ENCODE data around the gene ELN. TPM values are rescaled to one million over a fixed set of nuclear protein-coding genes. Genes with fewer than 3 reads are reported as not detected.
A peak's percentile ranks its signal among the peaks of the same experiment; 100 is the strongest.
"Not testable (repeated sequence)": the region's sequence is repeated elsewhere in the genome, so short reads cannot be mapped to it uniquely, and the experiment has no call there.

ELN gene
- total RNA-seq, 1 donor from 2014 or later = 15.5 TPM

DNA sequence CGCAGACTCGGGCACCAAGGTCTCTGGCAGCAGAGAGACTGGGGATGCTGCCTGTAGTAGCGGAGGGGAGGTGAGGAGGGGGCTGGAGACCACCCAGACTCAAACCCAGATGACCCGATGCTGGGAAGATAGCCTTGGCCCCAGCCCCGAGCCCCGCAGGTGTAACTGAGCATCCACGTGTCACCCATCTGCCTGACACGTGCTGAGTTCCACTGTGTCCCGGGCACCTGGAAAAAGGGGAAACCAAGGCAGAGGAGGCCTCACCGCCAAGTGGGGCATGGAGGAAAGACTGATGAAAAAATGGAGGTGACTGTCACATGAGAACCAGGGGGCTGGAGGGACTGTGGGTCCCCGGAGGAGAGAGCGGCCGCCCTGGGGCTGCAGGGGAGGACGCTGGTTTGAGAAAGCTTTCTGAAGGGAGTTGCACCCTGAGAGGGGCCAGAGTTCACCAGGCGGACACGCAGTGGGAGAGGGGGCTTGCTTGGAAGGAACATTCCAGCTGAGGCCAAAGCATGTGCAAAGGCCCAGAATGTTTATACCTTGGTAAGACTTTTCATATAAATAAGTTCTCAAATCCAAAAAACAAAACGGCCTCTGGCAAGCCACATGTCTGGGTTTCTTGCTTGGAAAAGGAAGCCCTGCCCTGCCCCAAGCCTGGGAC lies 27.4 kb upstream of the ELN start:
- no peak for DNase-seq (ENCODE audit: low read depth in 2 of 2)

DNA sequence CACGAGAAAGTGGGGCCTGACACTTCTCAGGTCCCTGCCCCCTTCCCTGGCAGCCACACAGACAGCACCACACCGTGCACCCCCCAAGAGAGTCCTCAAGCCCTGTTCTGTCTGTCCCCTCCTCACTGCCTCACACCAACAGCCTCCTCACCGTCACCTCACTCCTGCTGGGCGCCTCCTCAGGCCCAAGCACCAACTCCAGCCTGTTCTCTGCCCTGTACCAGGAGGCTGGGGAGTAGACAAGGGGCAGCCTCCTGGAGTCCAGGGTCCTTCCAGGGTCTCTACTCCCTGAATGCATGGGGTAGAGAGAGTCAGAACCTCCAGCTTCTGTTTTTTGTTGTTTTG lies 26.9 kb upstream of the ELN start:
- DNase-seq (ENCODE audit: low read depth in 2 of 2) = no peak

DNA sequence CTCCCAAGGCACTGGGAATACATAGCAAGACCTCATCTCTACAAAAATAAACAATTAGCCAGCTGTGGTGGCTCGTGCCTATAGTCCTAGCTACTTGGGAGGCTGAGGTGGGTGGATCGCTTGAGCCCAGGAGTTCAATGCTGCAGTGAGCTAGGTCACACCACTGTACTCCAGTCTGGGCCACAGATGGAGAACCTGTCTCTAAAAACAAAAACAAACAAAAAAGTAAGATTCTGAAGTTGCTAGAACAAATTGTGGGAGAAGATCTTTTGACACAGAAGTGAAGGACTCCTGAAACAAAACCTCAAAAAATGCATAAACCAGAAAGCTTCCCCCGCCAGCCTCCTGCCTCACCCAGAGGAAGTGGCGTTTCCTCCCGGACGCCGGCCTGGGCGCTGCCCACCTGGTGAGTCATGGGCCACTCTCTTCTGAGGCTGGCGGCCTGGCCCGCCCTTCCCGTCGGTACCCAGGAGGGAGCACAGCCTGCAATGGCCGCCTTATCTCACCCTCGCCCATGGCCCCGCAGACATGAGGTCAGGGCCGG lies 25.4 kb upstream of the ELN start:
- DNase-seq (ENCODE audit: low read depth in 2 of 2) = peak; percentile 62 to 74

DNA sequence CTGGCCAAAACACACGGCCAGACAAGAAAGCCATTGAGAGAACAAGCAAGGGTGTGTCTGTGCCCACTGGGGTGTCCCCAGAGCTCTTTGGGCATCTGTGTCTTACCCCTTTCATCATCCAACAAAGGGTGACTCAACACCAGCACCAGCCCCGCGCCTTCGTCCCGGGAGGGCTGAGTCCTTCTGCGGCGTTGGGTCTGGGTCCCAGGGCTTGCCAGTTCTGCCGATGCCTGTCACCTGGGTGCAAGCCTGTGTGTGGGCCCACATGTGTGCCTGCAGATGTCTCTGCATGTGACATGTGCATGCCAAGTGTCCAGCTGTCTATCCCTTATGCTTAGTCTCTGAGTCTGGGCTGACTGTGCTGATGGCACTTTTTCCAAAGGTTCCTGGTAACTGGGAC lies 24.4 kb upstream of the ELN start:
- DNase-seq (ENCODE audit: low read depth in 2 of 2) = no peak

DNA sequence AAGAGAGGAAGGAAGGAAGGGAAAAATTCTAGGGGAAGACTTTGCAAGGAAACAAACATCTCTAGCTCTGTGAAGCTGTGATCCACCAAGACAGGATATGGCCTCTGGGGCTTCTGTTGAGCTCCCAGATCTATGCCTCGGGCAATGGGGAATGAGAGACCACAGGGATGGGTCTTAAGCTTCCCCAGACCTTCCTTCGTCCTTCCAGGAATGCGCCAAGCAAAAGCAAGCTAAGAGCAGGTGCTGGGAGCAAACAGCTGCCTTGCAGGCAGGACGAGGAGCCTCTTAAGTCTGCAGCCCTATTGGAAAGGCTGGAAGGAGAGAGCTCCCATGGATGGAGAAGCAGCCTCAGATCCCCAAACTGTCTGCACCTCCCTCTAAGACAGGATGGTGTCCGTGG lies 21.9 kb upstream of the ELN start:
- DNase-seq (ENCODE audit: low read depth in 2 of 2) = no peak

DNA sequence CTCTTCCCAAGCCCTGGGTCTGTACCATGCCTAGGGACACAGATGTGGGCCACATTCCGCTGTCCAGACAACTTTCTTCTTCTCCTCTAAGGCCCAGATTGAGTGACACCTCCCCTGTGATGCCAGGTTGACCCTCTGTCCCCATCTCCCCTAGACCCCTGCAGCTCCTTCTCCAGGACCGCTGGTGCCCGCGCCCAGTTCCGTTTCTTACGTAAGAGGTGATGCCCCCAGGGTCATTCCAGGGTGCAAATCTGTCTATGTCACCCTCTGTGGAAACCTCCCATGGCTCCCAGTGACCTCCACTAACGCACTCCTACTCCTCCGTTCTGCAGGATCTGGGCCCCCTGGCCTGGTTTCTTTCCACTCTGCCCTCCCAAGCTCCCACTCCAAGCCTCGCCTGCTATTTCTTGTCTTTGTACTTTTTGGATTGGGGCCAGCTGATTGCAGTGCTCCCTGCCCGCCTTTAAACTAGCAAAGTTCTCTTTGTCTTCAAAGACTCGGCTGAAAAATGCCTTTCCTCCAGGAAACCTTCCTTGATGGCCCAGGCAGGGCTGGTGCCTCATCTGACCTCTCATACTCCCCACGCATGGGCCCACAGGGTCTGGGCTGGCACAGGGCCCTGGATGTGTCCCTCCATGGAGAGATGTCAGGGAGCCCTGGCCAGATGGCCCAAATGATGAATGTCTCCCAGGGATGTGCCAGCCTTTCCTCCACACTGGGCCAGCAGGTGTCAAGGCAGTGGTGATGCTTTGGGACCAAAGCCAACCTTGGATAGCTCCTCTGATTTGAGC lies 21.3 kb upstream of the ELN start:
- DNase-seq (ENCODE audit: low read depth in 2 of 2) = peak in 1 of 2 donors; percentile 30

DNA sequence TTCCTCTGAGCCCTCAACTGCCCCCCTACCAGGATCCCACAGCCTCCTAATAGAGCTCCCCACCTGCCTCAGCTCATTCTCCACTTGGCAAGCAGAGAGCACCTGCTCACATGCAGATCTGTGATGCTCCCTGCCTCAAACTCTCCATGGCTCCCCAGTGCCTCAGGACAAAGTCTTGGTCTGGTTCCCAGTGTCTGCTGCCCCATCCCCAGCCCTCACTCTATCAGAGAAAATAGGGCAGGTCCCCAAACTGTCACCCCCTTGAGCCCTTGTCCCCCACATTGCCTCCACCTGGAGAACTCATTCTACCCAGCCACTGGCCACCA lies 20.8 kb upstream of the ELN start:
- DNase-seq (ENCODE audit: low read depth in 2 of 2) = no peak

DNA sequence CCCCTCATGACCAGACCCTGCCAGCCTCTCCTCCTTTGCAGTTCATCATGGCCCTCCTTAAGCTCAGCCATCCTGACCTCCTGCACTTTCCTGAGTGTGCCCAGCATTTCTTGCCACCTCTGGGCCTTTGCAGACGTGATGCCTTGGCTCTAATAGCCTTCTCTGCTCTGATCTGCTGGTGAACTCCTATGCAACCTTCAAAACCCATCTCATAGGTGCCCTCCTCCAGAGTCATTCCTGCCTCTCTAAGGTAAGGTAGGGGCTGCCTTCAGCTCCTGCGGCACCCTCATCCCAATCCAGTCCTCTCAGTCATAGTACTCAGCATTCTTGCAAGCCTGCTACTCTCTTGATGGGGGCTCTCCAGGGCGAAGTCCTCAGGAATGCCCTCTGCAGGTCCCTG lies 19.3 kb upstream of the ELN start:
- no peak for DNase-seq (ENCODE audit: low read depth in 2 of 2)

DNA sequence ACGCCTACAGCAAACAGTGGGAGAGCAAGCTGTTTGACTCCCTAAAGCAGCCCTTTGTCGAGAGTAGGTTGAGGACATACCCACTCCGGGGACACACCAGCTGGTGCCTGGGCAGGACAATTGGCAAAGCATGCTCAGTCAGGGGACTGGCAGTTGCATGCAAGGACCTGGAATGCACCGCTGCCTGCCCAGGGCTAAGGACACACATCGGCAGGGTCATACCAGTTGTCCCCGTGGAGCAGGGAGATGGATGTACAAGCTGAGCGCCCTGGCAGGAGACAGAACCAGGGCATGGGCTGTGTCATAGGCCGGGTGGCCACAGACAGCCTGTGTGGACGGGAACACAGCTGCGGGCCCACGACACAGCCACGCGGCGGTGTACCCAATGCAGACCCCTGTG lies 18.3 kb upstream of the ELN start:
- DNase-seq (ENCODE audit: low read depth in 2 of 2) = no peak

DNA sequence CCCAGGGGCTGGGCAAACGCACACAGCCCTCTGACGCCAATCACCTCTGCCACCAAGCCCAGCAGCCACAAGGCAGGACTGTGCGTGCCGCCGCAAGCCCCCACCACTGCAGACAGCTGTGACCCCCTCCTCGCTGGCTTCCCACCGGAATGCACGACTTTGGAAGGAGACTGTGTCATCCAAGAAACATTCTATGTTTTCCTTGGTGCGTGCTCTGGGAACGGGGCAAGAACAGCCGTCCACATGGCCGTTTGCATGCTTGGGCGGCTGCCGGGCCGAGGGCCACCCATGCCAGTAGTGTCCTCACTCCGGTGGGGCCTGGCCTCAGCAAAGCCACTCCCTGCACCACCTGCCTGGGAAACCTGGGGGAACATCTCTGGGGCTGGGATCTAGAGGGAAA lies 17.6 kb upstream of the ELN start:
- no peak for DNase-seq (ENCODE audit: low read depth in 2 of 2)

DNA sequence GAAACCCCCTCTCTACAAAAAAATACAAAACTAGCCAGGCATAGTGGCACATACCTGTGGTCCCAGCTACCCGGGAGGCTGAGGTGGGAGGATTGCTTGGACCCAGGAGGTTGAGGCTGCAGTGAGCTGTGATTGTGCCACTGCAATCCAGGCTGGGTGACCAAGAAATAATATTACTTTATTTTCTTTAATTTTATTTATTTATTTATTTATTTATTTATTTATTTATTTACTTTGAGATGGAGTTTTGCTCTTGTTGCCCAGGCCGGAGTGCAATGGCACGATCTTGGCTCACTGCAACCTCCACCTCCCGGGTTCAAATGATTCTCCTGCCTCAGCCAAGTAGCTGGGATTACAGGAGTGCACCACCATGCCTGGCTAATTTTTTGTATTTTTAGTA lies 16.6 kb upstream of the ELN start:
- not testable (repeated sequence) for DNase-seq (ENCODE audit: low read depth in 2 of 2)

DNA sequence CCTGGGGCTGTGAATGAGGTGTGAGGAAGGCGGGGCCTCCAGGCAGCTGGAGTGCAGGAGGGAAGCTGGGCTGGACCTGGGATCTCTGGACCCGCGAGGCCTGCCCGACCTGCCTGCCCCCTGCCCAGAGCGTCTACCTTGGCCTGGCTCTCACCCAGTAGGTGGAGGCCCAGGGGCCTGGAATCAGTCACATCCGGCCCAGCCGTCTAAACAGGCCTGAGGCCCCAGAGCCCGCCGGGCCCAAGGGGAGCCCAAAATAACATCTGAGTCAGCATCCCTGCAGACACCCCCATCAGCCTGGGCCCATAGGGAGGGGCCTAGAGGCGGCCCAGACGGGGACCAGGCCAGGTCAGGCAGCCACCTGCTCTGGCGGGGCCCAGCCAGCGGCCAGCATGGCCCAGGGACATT lies 15.1 kb upstream of the ELN start:
- peak in 1 of 2 donors; percentile 49 for DNase-seq (ENCODE audit: low read depth in 2 of 2)

DNA sequence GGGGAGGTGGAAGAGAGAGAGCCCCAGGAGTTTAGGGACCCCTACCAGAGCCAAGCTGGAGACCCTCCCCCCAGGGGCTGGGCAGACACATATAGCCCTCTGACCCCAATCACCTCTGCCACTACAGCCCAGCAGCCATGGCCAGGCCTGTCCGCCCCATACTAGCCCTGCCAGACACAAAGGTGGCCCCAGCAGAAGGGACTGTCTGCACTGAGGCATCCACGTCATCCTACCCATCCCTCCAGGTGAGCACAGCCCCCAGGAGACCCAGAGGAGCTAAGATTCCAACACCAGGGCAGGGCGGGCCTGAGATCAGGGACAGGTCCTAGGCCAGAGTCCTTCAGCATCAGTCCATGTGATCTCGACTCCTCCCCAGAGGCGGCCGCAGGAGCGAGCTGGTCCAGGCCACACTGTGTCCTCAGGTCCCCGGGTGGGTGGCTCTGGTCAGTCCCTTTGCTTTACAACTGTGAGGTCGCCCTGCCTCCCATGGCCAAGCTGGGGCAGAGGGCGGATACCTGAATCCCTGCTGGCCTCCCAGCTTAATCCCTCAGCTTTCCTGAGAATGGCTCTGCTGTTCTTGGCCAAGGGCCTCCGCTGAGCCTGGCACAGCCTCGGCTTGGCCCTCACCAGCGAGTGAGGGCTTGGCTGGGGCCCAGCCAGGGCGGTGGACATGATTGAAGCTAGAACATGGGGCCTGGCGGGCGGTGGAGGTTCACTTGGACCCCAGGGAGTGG lies 14.3 kb upstream of the ELN start:
- DNase-seq (ENCODE audit: low read depth in 2 of 2) = no peak

DNA sequence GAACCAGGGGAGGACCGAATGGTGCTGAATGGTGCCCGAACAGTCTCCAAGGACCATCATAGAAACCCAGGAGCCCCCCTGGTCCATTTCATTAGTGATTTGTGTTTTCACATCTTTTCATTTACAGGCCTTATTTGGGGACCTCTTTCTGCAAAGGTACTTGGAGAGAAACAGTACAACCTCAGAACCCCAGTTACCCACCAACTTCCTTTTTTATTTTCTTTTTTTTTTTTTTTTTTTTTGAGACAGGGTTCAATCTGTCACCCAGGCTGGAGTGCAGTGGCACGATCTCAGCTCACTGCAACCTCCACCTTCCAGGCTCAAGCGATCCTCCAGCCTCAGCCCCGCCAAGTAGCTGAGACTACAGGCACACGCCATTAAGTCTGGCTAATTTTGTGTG lies 13.0 kb upstream of the ELN start:
- DNase-seq (ENCODE audit: low read depth in 2 of 2) = no peak

DNA sequence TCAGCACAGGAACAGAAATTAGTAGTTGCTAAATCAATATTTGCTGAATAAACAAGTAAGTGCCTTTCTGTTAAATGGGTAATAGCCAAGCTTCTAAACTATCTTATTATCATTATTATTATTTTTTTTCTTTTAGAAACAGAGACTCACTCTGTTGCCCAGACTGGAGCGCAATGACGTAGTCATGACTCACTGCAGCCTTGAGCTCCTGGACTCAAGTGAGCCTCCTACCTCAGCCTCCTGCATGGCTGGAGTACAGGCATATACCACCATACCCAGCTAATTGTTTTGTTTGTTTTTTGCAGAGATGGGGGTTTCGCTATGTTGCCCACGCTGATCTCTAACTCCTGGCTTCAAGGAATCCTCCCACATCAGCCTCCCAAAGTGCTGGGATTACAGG lies 12.3 kb upstream of the ELN start:
- no peak for DNase-seq (ENCODE audit: low read depth in 2 of 2)

DNA sequence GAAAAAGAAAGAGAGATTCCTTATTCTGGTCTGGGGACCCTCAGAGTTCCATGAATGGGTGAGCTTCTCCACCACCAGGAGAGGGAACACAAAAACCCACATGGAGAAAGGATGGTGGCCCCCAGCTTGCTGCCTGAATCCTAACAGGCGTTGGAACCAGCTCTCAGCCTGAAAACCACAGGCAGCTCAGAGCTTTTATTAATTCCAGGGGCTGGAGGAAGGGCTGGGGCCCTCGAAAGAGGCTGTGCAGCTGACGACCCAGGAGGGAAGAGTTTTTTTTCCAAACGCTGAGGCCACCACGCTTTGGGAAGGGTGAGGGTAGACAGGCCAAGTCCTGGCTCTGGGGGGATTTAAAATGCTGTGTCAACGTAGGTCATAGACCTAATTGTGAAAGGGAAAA lies 10.8 kb upstream of the ELN start:
- DNase-seq (ENCODE audit: low read depth in 2 of 2) = no peak

DNA sequence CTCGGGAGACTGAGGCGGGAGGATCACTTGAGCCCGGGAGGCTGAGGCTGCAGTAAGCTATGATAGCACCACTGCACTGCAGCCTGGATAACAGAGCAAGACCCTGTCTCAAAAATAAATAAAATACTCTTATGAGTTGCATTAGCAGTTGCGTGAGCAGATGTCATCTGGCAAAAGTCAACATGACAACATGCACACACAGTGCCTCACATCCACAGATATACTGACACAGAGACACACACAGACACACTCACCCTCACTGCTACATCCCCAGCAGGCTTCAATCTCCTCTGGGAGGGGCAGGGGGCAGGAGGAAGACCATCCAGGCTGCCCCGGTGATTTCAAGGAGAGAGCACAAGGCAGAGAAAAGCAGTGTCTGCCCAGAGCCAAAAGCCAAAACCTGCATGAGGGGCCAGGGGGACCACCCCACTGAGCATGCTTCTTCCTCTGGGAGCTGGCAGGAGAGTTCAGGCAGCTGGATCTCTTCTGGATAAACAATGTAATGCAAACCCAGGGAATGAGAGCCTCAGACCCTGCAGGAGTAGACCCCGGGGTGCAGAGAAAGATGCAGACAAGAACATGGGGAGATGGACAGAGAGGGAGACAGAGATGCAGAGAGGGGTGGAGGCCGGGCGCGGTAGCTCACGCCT lies 9.6 kb upstream of the ELN start:
- DNase-seq (ENCODE audit: low read depth in 2 of 2) = no peak

DNA sequence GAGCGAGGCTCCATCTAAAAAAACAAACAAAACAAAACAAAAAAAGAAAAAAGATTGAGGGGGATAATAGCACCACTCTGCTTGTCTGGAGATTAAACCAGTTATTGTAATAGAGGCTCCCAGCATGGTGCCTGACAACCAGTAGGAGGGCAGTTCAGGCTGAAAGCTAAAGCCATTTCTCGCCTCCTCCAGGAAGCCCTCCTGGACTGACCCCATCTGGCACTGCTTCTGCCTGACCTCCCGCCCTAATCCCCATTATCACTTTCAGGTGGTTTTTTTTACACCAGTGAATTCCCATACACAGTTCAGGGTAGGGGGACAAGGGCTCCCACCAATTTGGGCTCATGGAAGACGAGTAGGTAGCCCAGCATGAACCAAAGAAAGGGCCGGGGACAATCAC lies 8.8 kb upstream of the ELN start:
- no peak for DNase-seq (ENCODE audit: low read depth in 2 of 2)

DNA sequence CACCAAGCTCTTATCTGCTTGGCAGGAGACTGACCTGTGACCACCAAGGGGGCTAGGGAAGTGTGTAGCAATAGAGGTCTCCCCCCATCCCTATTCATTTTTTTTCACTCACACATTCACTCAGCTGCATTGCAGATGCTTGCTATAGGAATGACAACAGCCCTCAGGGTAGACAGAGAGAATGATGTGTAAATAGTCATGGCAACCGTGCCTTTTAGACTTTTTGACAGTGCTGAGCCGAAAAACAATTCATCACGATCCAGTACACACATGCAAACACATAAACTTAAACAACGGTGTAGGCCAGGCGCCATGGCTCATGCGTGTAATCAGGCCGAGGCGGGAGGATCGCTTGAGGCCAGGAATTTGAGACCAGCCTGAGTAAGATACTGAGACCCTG lies 7.6 kb upstream of the ELN start:
- no peak for DNase-seq (ENCODE audit: low read depth in 2 of 2)

DNA sequence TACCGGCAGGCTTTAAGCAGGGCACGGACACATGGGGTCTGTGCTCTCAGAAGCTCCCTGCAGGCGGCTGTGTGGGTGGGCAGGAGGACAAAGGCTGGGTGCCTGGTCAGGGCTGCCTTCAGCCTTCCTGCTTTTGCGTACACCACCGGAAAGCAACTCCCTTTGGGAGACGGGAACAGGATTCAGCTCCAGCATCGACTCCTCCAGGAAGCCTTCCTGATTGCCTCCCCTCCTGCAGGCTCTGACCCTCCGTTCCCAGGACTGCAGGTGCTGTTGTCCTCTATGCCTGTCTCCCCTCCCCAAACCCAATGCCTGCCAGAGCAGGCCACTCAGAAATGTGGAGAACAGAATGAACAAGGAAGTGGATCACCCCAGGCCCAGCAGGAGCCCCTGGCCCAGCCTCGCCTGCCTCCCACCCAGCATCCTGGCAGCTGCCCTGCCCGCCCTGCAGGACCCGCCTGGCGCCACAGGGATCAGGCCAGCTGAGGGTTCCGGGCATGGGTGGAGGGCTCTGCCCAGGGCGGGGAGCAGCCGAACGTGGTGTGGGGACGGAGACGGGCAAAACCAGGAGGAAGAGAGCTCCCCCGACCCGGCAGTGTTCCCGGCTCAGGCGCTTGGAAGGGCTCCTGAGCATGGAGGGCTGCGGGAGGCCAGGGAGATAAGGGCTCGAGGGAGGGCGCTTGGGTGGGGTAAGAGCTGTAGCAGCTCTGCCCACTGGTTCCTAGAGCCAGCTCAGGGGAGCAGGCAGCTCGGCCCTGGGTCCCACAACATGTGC lies 6.2 kb upstream of the ELN start:
- DNase-seq (ENCODE audit: low read depth in 2 of 2) = no peak

DNA sequence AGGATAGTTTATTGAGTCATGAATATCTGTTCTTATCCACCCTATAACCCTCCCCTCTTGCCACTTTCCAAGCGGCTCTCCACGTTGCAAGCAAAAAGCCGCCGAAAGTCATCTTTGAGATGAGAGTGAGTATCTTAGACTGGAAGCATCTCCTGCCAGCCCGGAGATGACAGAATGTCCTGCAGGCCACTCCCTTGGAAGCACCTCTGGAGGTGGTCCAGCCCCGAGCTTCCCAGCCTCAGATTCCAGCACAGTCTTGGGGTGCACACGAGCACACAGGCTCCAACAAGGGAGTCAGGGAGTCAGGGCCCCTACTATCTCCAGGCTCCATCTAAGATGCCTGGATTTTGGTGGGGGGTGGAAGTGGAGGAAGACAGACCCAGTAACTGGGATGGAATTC lies 5.5 kb upstream of the ELN start:
- DNase-seq (ENCODE audit: low read depth in 2 of 2) = no peak

All from lung microvascular endothelial cell (primary cell).